OCI-LY7 (cell line): ENCODE measurements around the gene RAB3IP.

Experiments used
- EZH2phosphoT487 ChIP-seq: fragments of 200-600 bp; sonication (generic); IDR thresholded peaks from 2 replicates; pipeline ENCODE4 v1.6.1; 2018; ENCODE audit warnings: low read depth, borderline replicate concordance, mild to moderate bottlenecking, mixed run types, antibody characterized with exemption, low read length, moderate library complexity, mixed read lengths
- TF ChIP-seq, protein P1 (sequence below): fragments of 200-600 bp; sonication (generic); conservative IDR thresholded peaks from 2 replicates; pipeline ENCODE4 v1.5.1; 2014; ENCODE audit warnings: mild to moderate bottlenecking, antibody characterized with exemption, low read length, moderate library complexity, mixed read lengths

DNA sequence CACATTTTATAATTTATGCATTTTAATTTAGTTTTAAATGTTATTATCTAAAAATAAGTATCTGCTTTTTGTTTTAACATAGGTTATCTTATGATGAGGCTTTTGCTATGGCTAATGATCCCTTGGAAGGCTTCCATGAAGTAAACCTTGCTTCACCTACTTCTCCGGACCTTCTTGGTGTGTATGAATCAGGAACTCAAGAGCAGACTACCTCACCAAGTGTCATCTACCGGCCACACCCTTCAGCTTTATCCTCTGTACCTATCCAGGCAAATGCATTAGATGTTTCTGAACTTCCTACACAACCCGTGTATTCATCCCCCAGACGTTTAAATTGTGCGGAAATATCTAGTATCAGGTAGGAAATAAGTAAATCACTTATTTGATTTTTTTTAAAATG, 16.6 kb downstream of the RAB3IP start:
- TF ChIP-seq, protein P1, sequence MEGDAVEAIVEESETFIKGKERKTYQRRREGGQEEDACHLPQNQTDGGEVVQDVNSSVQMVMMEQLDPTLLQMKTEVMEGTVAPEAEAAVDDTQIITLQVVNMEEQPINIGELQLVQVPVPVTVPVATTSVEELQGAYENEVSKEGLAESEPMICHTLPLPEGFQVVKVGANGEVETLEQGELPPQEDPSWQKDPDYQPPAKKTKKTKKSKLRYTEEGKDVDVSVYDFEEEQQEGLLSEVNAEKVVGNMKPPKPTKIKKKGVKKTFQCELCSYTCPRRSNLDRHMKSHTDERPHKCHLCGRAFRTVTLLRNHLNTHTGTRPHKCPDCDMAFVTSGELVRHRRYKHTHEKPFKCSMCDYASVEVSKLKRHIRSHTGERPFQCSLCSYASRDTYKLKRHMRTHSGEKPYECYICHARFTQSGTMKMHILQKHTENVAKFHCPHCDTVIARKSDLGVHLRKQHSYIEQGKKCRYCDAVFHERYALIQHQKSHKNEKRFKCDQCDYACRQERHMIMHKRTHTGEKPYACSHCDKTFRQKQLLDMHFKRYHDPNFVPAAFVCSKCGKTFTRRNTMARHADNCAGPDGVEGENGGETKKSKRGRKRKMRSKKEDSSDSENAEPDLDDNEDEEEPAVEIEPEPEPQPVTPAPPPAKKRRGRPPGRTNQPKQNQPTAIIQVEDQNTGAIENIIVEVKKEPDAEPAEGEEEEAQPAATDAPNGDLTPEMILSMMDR = no peak
- TF ChIP-seq EZH2phosphoT487 = no peak
